GM18867 (cell line): ENCODE results near the gene UTS2.

Experiments used
- ATAC-seq: cut with Tn5 transposase; IDR thresholded peaks from one replicate; pipeline ENCODE4 v1.9.1; 2021; ENCODE audit warnings: mild to moderate bottlenecking, moderate library complexity; ENCODE audit not compliant: unreplicated experiment

The UTS2 gene

DNA sequence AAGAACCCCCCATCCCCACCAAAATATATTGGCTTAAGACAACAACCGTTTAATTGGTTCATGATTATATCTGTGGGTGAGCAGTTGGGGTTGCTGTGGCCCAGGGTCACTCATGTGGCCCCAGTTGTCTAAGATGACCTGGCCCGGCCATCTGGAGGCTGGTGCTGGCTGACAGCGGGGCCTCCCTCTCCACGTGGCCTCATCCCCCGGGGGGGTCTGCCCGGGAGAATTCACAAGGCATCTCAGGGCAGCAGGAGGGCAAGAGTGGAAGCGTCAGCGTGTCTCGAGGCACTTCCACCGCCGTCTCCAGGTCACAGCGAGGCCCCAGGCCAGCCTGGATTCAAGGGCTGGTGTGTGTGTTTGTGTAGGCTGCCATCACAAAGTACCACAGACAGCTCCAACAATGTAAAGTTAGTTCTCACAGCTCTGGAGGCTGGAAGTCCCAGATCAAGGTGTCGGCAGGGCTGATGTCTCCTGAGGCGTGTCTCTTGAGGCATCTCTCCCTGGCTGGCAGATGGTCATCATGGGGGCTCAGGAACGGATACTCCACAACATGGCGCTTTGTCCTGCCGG, 11.0 kb upstream of the UTS2 start:
- ATAC-seq: no peak

DNA sequence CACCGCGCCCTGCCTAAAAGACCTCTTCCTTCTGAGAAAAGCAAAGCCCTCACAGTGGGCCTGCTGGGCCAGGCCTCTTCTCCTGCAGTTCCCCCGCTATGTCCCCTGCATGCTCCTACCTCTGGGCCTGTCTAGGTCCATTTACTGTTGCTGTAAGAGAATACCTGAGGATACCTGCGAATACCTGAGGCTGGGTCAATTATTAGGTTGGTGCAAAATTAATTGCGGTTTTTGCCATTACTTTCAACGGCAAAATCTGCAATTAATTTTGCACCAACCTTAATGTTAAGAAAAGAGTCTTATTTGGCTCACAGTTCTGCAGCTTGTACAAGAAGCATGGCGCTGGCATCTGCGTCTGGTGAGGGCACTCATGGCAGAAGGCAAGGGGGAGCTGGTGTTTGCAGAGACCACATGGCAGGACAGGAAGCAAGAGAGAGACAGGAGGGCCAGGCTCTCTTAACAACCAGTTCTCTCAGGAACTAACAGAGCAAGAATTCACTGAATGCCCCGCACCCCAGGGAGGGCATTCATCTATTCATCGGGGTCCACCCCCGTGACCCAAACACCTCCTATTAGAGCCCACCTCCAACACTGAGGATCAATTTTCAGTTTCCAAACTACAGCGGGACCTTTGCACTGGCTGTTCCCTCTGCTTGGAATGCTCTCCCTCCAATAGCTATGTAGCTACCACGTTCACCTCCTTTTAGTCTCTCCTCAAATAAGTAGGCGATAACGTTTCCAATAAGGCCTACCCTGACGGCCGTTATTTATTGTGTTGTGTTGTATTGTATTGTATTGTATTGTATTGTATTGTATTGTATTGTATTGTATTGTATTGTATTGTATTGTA, 9.6 kb upstream of the UTS2 start:
- no peak for ATAC-seq

DNA sequence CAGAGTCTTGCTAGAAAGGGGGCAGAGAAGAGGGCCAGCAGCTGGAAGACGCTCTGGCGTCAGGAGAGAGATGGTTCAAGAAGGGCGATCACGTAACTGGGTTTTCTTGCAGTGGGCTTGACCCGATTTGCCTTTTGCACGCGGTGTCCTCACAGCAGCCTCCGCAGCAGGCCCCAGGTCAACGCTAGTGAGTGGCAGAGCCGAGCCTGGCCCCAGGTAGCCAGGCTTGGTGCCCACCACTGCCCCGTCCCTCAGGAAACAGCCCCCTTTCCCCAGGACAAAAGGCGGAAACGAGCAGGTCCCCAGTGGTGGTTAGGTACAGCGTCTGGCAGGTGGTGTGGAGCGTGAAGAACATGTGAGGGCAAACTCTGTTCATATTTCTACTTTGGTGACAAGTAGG, 8.6 kb upstream of the UTS2 start:
- no peak for ATAC-seq

- ATAC-seq: no peak
Observed at GRCh38 chr1:7860130-7860529, 7.3 kb upstream of the UTS2 start.

DNA sequence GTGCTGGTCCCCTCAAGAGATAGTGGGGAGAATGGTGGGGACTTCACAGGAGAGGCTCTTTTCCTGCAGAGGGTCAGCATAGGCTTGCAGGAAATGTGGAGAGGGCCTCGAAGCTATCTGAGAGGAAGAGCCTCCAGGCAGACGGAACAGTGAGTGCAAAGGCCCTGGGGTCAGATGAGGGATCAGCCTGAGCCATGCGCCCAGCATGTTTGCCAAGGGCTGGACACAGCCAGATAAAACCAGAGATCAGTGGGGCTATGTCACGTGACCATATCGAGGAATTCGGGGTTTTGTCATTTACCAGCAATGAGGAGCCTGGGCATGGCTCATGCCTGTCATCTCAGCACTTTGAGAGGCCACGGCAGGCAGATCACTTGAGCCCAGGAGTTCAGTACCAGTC, 6.5 kb upstream of the UTS2 start:
- ATAC-seq: no peak

- ATAC-seq: no peak
Observed at GRCh38 chr1:7857985-7858384, 5.1 kb upstream of the UTS2 start.

- ATAC-seq: no peak
Observed at GRCh38 chr1:7857000-7857399, 4.1 kb upstream of the UTS2 start.

- ATAC-seq: no peak
Observed at GRCh38 chr1:7856345-7856744, 3.5 kb upstream of the UTS2 start.

DNA sequence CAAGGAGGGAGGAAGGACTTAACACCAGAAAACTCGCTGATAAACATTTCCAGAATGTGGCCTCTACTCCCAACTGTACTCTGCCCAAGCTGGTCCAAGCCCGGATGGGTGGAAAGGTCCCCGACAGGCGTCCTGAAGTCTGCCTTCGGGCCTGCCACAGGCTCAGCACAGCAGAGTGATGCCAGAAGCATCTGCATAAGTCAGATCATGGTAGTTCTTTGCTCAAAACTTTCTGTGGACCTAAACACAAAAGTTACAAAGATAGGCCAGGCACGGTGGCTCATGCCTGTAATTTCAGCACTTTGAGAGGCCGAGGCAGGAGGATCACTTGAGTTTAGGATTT, 790 bp upstream of the UTS2 start:
- ATAC-seq: no peak

- no peak for ATAC-seq
Observed at GRCh38 chr1:7850786-7851185, 2.1 kb downstream of the UTS2 start.

- no peak for ATAC-seq
Observed at GRCh38 chr1:7847599-7847998, 5.3 kb downstream of the UTS2 start.

DNA sequence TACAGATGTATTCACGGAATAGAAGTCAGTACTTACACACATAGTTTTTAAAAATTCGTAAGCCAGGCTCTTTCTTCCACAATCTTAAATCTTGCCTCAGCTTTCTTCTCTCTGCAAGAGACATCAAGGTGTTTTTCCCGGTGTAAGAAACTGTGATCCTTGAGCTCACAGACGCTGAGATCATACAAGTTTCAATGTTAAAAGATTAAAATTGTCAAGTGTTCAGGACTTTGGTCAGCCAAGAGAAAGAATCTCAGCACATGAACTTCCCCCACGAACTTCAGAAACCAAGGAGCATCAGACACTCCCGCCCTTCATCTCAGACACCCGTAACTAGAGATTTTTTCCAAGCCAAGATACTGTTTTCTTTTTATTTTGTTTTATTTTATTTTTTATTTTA, 6.2 kb downstream of the UTS2 start:
- no peak for ATAC-seq

DNA sequence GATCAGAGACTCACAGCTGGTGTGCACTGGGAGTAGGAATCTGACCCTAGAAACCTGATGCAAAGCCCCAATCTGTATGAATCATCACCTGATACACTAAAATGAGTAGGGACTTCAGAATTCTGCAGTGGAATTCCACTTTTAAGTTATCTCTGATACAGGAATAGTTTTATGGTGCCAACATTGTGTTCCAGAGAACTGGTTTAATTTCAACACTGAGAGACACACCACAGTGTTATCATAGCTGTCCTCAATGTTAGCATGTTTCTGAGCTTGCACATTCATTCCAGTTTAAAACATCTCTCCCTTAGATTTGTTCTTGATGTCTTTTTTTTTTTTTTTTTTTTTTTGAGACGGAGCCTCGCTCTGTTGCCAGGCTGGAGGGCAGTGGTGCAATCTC, 7.1 kb downstream of the UTS2 start:
- ATAC-seq: no peak

DNA sequence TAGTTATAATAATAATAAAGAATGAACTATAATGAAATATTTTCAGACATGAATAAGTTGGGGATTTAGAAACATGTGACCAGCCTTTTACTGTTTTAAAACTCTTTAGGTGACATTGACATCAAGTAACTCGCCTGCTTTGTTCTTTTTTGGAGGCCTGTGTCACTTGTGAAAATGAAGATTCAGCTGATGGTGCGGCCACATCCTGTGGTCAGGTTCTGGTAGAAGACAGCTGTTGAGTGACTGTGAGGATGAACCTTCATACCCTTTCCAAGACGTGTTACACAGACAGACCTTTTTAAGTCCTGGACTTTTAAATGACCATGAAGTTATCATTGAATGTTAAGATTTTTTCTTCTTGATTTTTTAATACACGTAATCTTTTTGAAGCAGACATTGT, 10.3 kb downstream of the UTS2 start:
- ATAC-seq: no peak

DNA sequence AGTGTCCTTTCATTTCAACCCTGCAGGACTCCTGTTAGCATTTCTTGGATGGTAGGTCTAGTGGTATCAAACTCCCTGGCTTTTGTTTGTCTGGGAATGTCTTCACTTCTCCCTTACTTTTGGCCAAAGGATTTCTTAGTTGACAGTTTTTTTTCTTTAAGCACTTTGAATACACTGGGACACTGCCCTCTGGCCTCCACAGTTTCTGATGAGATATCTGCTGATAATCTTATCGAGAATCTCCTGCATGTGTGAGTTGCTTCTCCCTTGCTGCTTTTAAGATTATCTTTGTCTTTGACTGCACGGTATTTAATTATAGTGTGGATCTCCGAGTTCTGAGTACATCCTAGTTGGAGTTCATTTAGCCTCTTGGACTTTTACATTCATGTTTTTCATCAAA, 13.3 kb downstream of the UTS2 start:
- ATAC-seq: no peak

- no peak for ATAC-seq
Observed at GRCh38 chr1:7838714-7839113, 14.2 kb downstream of the UTS2 start.

DNA sequence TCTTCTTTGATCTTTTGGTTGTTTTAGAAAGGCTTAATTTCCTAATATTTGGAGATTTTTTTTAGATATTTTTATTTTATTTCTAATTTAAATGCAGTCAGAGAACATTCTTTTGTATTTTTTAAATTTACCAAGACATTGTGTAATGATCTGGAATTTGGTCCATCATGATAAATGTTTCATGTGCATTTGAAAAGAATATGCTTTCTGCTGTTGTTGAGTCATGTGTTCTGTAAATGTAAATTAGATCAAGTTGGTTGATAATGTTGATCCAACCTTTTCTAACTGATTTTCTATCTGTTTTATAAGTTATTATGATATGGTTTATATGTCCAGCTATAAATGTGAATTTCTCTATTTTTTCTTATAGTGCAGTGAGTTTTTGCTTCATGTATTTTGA, 19.8 kb downstream of the UTS2 start:
- no peak for ATAC-seq

GRCh38 chr1:7831458-7831857, 21.4 kb downstream of the UTS2 start:
- ATAC-seq: no peak

GRCh38 chr1:7827126-7827955, 25.5 kb downstream of the UTS2 start:
- no peak for ATAC-seq

- no peak for ATAC-seq
Observed at GRCh38 chr1:7826363-7826762, 26.5 kb downstream of the UTS2 start.

DNA sequence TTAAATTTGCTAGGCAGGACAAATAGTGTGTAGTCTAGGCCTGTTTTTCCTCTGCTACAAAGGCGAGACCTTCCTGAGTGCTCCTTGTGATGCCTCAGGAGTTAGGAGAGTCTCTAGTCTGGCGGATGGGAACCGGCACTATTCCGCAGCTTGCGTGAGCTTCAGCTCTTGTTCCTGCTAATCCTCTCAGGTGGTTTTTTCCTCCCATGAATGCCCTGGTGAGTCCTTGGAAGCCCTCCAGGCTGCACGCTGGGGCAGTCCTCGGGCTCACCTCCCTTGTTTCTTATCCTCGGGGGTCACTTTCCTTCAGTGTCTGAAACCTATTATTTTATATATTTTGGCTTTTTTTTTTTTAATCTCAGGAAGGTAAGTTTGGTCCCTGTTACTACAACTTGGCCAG, 28.2 kb downstream of the UTS2 start:
- no peak for ATAC-seq

DNA sequence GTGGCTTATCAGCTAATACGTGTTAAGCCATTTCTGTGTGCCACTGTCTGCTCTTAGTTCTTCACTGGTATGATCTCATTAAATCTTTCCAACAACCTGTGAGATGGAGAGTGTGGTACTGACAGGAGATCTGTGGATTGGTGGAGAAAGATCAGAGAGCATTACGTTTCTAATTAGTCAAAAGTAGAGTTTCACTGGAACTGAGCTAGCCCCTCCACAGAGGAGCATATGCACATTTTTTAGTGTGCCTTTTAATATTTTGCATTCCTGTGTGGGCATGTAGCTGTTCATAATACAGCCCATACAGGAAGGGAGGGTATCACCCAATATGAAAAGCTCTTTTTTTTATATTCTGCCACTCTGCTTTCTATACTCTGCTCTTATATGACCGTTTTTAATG, 31.6 kb downstream of the UTS2 start:
- ATAC-seq: no peak
